ENCODE measurements around the gene GPRC5D.

The GPRC5D gene

DNA sequence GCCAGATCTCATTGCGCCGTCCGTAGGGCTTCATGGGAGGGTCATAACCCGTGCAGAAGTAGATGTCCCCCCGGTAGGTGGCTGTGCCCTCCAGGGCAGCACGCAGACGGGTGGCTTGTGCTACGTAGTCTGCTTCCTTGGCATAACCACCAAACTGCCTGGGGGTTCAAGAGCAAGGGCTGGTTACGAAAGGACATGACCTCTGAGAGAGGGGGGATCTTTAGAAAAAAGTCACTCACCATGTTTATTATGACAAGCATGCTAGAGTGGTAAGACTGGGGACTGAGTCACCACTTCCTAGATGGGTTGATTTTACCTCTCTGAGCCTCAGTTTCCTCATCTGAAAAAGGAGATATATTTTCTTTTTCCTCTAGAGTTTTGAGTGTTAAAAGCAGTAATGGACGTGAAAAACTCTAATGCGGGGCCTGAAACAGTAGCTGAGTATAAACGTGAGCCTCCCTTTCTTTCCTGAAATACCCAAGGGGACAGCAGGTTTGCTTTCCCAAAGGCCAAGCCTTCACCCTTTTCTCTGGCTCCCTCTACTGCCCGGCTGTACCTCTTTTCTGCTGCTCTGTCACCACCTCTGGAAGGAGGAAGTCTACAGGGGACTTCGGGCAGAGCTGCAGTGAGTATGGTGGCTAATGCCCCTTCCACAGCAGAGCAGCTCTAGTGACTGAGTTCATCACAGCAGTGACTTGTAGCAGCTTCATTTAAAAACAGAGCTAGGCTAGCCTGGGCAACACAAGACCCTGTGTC lies 23.5 kb upstream of the GPRC5D start:
- peak; percentile 23 for DNase-seq (ENCODE audit: extremely low spot score)
- POLR2A ChIA-PET: interaction anchor here (0.6 kb wide), 1 partner anchor 106 kb away, joined by 5 read pairs; no protein-coding TSS in a partner anchor
- CTCF ChIA-PET: interaction anchor here (0.7 to 2.3 kb wide), 5 partner anchors 11 to 187 kb away, joined by 3 to 12 read pairs (median 4); no protein-coding TSS in a partner anchor
- peak; percentile 51 for TF ChIP-seq CTCF (IDR thresholded peaks at IDR 0.05; ENCODE audit: control extremely low read depth, extremely low read depth, low read depth, missing control alignments)

DNA sequence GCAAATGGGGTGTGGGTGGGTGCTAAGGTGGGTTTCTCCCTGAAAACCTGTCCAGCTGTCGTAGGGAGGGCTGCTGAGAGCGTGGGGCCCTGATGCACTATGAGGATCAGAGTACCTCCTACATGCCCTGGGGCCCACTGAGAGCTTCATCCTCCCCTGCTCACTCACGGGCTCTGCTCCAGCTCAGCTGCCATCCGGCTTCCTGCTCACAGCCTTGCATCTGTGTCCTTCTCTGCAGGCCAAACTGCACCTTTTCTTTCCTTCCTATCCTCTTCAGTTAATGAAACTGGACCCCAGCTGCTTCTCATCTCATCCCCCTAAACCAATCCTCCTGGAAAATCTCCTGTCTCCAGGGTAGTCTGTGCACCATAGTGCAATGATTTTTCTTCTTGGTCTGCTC lies 22.2 kb upstream of the GPRC5D start:
- TF ChIP-seq CTCF (IDR thresholded peaks at IDR 0.05; ENCODE audit: control extremely low read depth, extremely low read depth, low read depth, missing control alignments): no peak
- no peak for DNase-seq (ENCODE audit: extremely low spot score)
- CTCF ChIA-PET: interaction anchor here (1.0 to 1.1 kb wide), 2 partner anchors 8 to 15 kb away, joined by 3 to 4 read pairs; no protein-coding TSS in a partner anchor
- POLR2A ChIA-PET: no interaction called here

- no peak for TF ChIP-seq CTCF (IDR thresholded peaks at IDR 0.05; ENCODE audit: control extremely low read depth, extremely low read depth, low read depth, missing control alignments)
- ChIA-PET POLR2A (no interaction called here), CTCF (no interaction called here)
- DNase-seq (ENCODE audit: extremely low spot score): no peak
These were observed 21.0 kb upstream of the GPRC5D start for GRCh38 chr12:12973019-12973418.

DNA sequence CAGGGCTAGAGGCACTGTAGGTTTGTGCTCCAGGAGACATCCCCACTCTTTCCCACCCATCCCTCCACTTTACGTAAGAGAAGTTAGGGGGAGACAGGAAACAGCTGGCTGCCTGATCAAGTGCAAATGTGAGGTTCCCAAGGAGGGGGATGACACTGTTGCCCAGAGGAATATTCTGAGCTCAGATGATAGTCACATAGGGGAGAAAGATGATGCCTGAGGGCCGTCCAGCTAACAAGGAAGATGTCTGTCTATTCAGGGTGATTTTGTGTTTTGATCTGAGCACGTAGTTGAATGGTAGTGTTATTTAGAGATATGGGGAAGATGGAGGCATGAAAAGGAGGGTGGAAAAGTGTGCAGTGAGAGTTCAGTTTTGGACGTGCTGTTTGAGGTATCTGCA lies 13.9 kb upstream of the GPRC5D start:
- no peak for TF ChIP-seq CTCF (IDR thresholded peaks at IDR 0.05; ENCODE audit: control extremely low read depth, extremely low read depth, low read depth, missing control alignments)
- DNase-seq (ENCODE audit: extremely low spot score): no peak
- ChIA-PET POLR2A (no interaction called here), CTCF (interaction anchor here (1.6 to 2.0 kb wide), 2 partner anchors 14 to 17 kb away, joined by 3 to 5 read pairs; partner anchors contain the start of gene GPRC5D)

DNA sequence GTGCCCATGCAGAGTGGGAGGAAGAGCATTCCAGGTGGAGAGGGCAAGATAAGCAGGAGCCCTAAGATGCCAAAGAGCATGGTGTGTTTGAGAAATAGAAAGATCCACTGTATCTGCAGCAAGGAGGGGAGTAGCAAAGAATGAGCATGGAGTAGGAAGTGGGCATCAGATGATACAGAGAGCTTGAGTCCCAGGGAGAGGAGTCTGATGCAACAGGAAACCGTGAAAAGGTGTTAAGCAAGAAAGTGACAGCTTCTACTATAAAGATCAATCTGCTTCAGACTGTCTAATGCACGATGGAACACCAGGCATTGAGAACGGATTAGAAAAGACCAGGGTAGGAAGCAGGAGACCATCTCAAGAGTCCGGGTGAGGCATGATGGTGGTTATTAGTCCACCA lies 12.3 kb upstream of the GPRC5D start:
- no peak for TF ChIP-seq CTCF (IDR thresholded peaks at IDR 0.05; ENCODE audit: control extremely low read depth, extremely low read depth, low read depth, missing control alignments)
- ChIA-PET POLR2A (no interaction called here), CTCF (interaction anchor here (1.0 to 1.4 kb wide), 2 partner anchors 14 to 17 kb away, joined by 3 to 4 read pairs; no protein-coding TSS in a partner anchor)
- no peak for DNase-seq (ENCODE audit: extremely low spot score)

- TF ChIP-seq CTCF (IDR thresholded peaks at IDR 0.05; ENCODE audit: control extremely low read depth, extremely low read depth, low read depth, missing control alignments): no peak
- POLR2A ChIA-PET: no interaction called here
- CTCF ChIA-PET: interaction anchor here (1.2 kb wide), 1 partner anchor 11 kb away, joined by 3 read pairs; no protein-coding TSS in a partner anchor
- DNase-seq (ENCODE audit: extremely low spot score): no peak
These were observed 8.8 kb upstream of the GPRC5D start for GRCh38 chr12:12960639-12961209.

Data from GM10248 (cell line).